NCI-H1930 (cell line): ENCODE results near the gene NTRK2.

ENCODE experiments used
- DNase-seq, 2 experiments: peaks; one replicate each; lab custom pipeline; 2025; lab: John Stamatoyannopoulos, UW

NTRK2 gene

DNA sequence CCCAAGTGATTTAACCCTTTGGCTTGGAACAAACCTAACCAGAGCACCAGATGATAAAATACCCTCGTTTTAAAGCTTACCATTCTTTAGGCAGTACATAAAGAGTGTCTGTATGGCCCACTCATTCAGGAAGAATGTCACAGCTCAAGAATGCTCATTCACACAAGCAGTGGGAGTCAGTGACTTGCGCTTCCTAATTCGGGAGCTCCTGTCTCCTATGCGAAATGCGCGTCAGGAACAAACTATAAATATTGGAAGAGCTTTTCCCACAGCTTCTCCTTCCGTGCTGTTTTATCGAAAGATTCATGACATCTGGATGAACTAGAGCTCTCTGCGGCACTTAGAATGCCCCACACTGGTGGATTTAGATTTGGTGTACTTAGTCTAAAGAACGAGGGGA is 66.6 kb downstream of the NTRK2 start:
- DNase-seq, result no peak

DNA sequence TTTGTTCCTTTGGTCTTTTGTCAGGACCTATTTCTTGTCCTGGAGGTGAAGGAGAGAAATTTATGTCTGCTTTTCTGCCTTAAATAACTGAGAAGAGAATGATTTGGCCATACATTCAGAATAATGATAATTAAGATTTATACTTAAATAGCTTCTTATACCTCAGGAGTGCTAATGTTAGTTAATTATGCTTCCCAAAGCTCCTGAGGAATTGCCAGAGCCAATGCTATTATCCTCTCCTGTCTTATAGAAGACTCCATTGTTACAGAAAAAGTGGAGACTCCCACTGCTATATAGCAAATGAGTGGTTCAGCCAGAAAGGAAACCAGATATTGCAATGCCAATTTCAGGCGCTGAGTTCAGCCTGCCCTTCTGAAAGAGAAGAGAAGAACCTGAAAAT is 67.0 kb downstream of the NTRK2 start:
- no peak for DNase-seq

DNA sequence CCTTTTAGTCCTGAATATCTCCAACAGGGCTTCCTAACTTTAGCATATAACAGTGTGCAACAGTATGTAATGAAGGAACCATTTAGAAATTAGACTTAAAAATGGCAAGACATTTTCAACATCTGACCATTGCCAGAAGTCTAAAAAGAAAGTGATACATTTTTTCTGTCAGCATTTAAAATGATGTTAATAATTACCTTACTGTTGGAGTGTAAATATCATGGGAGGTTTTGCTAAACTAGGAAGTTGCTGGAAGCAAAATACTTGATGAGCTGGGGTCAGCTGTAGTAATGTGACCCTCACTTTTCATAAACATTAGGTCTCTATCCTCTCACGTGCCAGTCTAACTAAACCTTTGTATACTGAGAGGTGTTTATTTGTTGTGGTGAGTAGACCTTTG is 68.8 kb downstream of the NTRK2 start:
- no peak for DNase-seq

DNA sequence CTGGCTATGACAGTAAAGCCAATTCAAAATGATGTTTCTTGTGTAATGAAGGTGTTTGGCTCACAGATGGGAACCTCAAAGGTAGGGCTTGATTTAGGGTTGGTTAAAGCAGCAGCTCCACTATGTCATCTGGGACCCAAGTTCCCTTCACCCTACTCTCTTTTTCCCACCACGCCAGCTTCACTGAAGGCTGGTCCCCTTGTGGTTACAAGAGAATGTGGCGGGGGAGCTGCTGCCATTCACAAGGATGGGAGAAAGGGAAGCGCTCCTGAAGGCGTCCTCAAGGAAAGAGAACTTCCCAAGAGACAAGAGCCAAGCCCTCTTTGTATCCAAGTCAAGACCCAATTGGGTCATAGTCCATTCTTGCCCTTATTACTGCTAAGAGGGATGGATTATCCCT is 72.7 kb downstream of the NTRK2 start:
- no peak for DNase-seq

DNA sequence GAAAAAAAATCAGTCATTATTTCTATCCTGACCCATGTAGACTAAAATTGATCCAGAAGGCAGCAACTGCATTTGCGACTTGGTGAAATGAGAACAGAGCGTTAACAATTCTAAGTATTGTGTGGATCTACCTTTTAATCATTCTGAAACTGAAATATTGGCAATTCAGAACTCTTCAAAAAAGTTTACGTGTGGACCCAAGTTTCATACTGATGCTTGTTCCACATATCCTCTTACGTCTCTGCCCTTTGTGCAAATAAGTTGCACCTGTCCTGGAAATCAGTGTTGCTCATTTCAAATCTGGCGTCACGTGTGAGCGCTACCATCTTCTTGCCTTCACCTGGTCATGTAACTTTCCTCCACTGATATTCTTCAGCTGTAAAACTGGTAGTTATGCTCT is 74.7 kb downstream of the NTRK2 start:
- DNase-seq, result no peak

DNA sequence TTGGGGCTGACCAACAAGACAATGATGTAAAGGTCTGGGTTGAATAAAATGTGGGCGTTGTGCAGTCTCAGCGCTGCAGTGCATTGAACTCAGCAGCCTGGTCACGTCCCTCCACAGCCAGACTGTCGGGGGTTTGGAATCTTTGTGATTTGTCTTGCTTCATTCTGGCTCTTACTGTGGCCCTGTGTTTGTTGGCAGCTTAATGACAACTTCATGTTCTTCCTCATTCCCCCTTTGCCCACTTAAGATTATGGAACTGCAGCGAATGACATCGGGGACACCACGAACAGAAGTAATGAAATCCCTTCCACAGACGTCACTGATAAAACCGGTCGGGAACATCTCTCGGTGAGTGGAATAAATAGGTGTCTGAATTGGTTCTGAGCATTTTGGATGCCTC is 75.2 kb downstream of the NTRK2 start:
- no peak for DNase-seq

DNA sequence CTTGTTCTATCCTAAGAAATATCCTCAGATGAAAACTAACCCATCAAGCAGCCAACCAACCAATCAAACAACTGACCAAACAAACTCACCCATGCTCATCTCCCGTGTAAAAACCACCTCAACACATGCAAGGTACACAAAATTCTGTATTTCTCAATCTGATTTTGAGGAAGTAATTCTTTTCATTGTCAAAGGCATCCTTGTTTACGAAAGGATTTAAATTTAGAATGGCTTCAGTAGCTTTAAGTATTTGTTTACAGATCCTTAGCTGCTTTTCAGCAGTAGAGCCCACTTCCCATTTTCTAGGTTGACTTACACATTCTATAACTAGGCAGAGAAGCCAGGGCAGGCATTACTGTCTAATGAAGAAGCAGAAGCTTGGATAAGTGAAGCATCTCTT is 78.6 kb downstream of the NTRK2 start:
- DNase-seq, result no peak

DNA sequence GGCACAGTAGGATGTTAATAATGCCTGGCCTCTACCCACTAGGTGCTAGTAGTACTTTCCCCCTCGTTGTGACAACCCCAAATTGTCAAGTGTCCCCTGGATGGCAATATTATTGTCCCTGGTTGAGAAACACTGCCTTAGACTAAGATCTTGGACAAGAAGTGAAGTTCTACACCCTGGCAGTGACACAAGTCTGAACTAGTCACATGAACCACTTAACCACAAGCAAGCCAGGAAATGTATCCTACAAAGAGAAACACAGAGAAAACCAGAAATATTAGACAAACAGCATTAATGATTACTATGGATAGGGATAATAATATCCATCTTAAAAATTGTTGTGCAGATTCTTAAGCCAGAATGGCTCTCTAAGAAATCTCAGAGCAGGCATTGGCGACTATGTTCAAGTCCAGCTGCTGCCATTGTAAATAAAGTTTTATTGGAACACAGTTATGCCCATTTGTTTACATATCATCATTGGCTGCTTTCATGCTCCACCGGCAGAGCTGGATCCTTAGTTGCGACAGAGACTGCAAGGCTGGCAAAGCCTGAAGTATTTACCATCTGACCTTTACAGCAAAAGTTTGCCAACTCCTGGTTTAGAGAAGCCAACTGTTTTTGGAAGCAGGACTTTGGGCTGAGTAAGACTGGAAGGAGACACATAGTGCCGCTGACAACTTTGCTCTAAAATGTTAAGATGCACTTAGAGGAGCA is 80.8 kb downstream of the NTRK2 start:
- no peak for DNase-seq

DNA sequence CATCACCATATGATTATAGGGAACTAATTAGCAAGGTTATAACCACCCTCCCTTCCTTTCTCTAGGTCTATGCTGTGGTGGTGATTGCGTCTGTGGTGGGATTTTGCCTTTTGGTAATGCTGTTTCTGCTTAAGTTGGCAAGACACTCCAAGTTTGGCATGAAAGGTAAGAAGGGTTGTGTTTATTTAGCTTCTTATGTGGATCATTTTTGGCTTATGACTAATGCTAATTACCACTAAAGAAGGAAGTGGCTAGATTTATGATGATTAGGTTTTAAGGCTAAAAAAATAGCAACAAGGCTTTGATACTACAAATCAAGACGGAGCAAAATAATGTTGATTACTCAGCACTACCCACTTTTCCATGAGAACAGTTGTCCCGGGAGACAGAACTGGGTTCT is 82.4 kb downstream of the NTRK2 start:
- no peak for DNase-seq

DNA sequence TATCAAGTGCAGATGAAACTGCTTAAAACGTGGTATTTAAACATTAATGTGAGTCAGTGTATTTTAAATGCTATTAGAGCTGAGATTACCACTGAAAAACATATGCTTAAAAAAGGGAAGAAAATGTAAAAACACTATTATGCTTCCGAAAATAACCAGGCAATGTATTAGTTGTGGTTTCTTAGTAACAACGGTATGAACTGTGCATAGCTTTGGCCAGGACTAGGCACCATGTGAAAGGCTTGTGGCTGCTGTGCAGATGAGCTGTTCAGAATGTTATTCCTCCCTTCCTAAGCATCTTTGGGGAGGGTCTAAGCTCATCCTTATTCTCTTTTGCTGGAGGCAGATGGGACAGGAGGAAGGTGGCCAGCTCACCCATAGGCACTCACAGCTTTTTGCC is 84.9 kb downstream of the NTRK2 start:
- DNase-seq, result no peak

DNA sequence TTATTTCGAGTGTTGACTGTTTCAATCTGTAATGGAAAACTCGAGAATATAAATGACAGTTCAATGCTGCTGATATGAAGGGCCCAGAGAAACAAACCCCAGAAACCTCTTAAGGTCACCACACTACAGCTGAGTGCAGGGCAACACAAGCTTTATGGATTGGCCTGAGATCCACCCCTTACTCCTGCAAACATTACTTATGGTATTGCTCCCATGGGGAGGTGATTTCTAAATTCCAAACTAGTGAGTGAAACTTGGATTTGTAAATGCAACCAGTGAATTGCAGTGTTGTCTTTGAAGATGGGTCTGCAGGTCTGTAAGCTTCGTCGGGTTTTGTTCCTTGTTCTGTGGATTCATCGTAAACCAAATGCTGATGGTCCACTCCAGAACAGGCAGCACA is 85.4 kb downstream of the NTRK2 start:
- no peak for DNase-seq

DNA sequence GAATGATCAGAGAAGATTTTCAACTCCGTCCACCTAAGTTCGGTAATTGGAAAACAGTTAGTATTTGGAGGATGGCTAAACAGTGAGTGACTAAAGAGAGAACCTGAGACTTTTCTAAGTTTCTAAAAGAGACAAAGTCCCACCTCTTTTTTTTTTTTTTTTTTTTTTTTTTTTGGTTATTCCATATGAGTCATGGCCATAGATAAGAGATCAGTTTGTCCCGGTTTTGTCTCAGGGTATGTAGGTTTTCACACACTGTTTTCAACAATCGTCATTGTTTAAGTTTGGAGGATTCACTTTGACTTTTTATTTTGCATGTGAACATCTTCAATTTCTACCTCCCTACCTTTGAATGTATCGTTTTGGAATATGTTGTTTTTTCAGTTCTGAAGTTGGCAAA is 85.9 kb downstream of the NTRK2 start:
- DNase-seq, result no peak

DNA sequence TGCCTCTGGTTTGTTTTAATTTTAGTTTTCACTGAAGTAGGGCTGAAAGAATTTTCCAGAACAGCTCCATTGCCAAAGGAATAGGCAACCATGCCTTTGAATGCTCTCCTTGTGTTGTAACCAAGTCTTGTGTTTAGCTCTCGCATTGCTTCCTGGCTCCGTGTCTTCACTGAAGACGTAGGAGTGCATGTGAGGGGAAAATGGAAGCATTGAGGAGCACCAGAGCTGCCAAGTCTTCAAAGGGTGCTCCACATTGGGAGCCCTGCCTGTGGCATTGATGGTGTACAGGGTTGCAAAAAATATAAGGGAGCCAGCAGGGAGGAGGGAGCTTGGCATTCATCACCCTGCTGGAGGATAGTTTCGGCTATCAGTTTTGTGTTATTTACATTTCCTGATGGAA is 86.6 kb downstream of the NTRK2 start:
- DNase-seq, result no peak

DNA sequence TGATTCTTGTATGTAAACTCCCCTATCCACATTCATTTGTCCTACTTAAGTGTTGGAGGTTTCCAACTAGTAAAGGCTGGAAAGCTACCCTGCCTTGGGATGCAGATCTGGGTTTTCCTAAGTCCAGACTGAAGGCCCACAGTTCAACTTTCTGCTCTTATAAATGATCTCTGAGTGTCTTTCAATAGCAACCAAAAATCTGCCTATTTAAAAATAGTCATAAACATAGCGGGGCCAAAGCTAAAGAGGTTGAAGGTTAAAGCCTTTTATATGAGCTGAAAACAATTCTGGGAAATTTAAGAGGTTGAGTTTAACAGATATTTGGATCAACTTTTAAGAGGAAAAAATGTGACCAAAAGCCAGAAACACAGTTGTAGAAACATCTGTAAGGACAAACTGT is 87.2 kb downstream of the NTRK2 start:
- DNase-seq, result no peak

DNA sequence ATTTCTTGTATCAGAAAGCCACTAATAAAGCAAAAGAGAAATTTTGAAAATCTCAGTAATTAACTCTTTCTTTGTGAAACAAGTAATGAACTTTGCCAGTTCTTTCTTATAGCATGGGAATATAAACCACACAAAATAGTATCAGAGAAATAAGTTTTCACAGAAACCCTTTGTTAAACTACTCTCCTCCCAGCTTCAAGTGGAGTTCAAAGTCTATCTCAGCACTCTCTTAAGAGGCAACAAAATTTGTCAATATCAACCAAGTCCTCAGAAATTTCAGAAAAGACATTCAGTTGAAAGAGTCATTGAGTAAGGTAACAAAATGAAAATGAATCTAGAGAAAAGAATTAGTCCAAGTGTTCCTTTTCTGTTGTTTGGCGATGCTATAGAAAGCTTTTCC is 89.3 kb downstream of the NTRK2 start:
- no peak for DNase-seq

DNA sequence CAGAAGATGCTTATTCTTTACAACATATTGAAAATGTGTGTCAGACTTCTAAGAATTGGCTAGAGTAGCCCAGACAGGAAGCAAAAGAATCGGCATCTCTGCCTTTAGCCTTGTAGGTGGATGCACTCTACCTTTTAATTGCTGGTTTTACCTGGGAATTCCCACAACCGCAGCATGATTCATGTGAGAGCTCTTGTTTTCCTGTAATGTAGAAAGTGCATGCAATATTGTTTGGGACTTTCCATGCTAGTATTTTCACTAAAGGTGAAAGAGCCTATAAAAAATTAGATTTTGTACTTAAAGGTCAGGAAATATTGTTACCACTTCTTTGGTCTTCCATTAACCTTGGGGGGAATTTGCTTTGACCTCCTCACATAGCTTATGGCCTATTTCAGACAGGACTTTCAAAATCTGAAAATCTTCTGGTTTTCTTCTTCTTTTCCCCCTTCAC is 89.8 kb downstream of the NTRK2 start:
- DNase-seq, result no peak

DNA sequence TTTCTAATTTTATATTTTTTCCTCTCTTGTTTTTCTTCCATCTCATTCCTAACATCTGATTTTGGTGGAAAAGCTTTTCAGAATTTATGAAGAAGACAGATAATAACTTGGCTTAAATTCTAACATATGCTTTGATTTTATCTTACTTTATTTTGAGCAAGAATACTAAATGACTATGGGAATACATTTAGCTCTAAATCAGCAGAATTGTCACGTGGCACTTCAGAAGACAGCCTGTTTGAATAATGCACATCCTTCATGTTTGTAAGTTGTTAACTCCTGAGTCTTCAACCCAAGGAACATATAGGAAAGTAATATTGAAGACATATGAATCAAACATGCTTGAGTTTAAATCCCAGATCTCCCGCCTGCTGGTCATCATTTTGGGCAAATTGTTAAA is 90.3 kb downstream of the NTRK2 start:
- DNase-seq, result no peak

DNA sequence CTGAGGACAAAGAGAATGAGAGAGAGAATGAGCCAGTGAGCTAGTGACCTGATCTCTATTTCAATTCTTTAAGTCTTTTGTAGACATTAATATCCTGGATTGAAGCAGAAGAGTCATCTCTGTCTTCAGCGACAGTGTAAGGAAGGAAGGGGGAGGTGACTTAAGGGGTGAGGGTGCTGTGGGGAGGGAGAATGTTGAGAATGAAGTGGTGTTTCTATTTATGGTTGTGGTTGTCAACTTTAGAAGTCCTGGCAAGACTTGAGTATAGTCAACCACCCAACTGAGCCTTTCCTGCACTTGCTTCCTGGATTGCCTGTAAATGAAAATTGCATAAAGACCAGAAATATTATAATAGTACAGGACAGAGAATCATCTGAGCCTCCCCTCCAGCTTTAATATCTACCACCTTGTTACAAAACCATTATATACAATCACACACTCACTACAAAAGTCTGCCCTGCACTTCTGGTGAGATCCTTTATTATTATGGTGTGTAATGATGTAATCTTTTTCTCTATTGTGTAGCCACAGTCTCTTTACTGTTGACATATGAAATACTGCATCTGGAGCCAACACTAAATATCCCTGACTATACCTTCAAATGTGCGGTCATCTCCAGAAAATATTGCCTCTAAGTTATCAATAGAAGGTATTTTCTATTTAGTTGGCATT is 91.7 kb downstream of the NTRK2 start:
- no peak for DNase-seq

DNA sequence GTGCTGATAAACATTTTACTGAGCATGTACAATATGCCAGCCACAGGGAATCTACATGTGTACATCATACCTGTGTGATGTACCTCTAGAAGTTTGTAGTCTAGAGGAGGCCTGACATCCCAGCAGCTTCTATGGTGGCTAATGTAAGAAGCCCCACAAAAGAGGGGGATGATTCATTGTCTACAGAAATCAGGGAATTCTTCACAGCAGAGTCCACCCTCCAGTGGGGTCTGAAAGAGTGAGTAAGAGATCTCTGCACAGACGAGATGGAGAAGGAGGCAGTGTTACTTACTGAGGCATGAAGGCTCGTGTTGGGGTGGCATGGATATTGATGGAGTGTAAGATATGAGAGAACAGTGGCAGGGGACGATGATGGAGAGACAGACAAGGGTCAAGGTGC is 103.0 kb downstream of the NTRK2 start:
- no peak for DNase-seq

DNA sequence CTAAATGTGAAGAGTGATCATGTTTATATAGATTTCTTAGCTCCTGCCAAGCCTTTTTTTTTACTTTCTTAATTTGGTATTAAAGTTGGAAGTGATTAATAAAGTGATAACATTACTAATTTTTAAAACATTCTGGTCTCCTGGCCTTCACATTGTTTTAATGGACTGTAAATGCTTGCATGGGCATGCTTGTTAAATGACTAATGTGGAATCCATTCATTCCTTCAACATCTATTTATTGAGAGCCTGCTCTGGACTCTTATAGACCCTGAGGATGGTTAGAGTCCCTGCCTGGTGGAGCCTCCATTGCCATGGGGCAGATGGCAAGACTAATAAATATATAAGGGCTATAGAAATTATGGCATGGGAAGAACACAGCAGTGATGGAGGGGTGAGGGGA is 103.5 kb downstream of the NTRK2 start:
- DNase-seq, result no peak

DNA sequence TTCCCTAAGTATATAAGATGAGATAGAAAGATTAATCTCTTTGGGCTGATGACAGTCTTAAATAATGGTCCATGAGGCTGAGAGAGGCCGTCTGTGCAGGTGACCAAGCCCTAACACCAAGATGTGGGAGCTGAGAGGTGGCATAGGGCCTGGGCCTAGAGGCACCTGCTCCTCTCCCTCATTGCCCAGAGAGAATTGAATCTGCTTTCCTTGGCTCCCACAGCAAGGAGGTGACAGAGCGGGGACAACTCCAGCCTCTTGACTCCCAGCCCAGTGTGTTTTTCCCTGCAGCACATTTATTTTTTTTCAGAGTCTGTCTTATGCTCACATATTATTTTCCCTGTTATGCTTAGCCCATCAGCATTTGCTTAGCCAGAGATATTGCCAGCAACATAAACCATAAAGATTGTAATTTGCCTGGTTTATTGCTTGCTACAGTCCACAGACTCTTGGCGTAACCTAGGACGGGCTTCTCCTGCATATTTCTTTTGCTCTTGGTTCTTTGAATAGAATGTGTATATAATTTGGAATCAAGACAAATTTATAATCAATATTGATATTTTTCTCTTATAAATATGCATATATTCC is 105.6 kb downstream of the NTRK2 start:
- no peak for DNase-seq

DNA sequence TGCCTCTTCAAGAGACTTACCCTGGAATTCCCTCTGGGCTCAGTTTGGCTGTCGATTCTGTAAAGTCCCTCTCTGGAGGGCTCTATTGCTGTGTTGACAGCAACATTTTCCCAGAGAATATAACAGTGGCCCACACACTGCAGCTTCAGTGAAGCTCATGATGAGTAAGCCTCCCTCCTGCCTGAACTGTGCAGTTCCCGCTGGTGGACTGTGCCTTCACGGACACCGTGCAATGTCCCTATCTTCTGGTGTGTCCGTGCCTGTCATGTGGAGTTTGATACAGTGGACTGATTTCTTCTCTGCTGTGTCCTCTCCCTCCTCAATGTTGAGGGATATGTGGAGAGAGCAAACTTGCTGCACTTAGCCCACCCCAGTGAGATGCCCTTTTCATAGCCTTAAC is 109.0 kb downstream of the NTRK2 start:
- no peak for DNase-seq

DNA sequence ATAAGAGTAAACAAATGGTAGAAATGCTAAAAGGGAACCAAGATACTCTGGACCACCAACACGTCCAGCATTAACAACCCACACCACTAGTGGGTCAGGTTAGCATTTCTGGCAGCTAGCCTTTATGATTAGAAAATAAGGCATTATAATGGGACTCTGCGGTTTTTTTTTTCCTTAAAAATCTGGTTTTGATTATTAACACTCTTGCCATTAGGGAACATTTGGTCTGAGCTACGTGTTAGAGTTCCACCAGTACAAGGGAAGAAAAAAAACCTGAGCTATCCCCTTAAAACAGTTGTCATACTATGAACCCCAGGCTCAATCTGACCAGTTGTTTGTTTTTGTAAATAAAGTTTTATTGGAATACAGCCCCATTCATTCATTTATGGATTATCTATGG is 110.4 kb downstream of the NTRK2 start:
- no peak for DNase-seq

DNA sequence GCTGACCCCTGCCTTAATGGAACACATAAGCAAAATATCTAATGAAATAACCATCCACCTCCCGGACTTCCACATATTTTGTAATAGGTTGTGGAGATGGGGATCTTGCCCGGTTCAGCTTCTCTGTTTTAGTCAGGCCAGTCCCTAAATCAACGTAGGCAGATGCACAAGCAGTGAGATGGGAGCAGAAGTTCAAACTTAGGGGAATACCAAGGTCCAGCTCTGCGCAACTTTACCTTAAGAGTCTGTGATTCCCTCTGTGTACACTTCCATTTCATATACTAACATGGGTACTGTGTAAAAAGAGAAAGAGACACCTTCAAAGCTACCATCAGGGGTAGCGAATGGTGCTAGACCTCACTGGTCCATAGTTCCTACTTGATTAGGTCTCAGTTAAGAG is 110.9 kb downstream of the NTRK2 start:
- no peak for DNase-seq
